Measurements from ENCODE around the gene ANGPTL8.

Gene ANGPTL8

GRCh38 chr19:11244846-11245589 is 5.6 kb downstream of the ANGPTL8 start:
- DNase-seq (ENCODE audit: low read depth) = no peak
- no peak for TF ChIP-seq CTCF (conservative IDR thresholded peaks at IDR 0.05; ENCODE audit: low read length)
- H3K4me3 ChIP-seq (ENCODE audit: low read length) = no peak overlapping the region

GRCh38 chr19:11246941-11247340 is 7.5 kb downstream of the ANGPTL8 start:
- TF ChIP-seq CTCF (conservative IDR thresholded peaks at IDR 0.05; ENCODE audit: low read length) = no peak
- H3K4me3 ChIP-seq (ENCODE audit: low read length) = no peak overlapping the region
- no peak for DNase-seq (ENCODE audit: low read depth)

- H3K4me3 ChIP-seq (ENCODE audit: low read length) = no peak overlapping the region
- DNase-seq (ENCODE audit: low read depth) = no peak
- no peak for TF ChIP-seq CTCF (conservative IDR thresholded peaks at IDR 0.05; ENCODE audit: low read length)
Observed at GRCh38 chr19:11247391-11247790, 8.0 kb downstream of the ANGPTL8 start.

GRCh38 chr19:11247934-11248333 is 8.5 kb downstream of the ANGPTL8 start:
- H3K4me3 ChIP-seq (ENCODE audit: low read length) = no peak overlapping the region
- DNase-seq (ENCODE audit: low read depth) = no peak
- TF ChIP-seq CTCF (conservative IDR thresholded peaks at IDR 0.05; ENCODE audit: low read length) = no peak

GRCh38 chr19:11248852-11249251 is 9.4 kb downstream of the ANGPTL8 start:
- no peak for TF ChIP-seq CTCF (conservative IDR thresholded peaks at IDR 0.05; ENCODE audit: low read length)
- no peak for DNase-seq (ENCODE audit: low read depth)
- no peak overlapping the region for H3K4me3 ChIP-seq (ENCODE audit: low read length)

- DNase-seq (ENCODE audit: low read depth) = no peak
- TF ChIP-seq CTCF (conservative IDR thresholded peaks at IDR 0.05; ENCODE audit: low read length) = no peak
- no peak overlapping the region for H3K4me3 ChIP-seq (ENCODE audit: low read length)
Observed at GRCh38 chr19:11251217-11251616, 11.8 kb downstream of the ANGPTL8 start.

- TF ChIP-seq CTCF (conservative IDR thresholded peaks at IDR 0.05; ENCODE audit: low read length) = no peak
- DNase-seq (ENCODE audit: low read depth) = no peak
- no peak overlapping the region for H3K4me3 ChIP-seq (ENCODE audit: low read length)
Observed at GRCh38 chr19:11251650-11252314, 12.4 kb downstream of the ANGPTL8 start.

Data from AG10803 (cell line).